GM18868 (cell line): ENCODE measurements around the gene LMO2.
"Not testable (repeated sequence)": the region's sequence is repeated elsewhere in the genome, so short reads cannot be mapped to it uniquely, and the experiment has no call there.

Experiments
- ATAC-seq: cut with Tn5 transposase; IDR thresholded peaks from one replicate; pipeline ENCODE4 v1.9.1; 2021; ENCODE audit warnings: mild to moderate bottlenecking, moderate library complexity; ENCODE audit not compliant: unreplicated experiment

The LMO2 gene

DNA sequence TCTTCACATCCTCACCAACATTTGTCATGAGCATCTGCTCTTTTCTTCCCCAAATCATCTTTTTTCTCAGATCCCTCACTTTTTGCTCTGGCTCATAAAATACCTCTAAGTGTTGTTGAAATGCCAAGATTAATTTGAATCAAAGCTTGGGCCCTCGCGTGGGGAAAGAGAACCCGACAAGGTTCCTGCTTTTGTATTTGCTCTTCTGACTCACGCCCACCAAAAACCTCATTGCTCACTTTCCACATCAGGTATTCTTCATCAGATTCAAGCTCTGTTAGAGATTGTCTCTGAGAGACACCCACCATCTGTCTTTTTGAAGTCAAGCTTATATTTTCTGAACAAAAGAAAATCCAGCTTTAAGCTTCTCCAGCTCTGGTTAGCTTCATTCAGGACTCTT lies 64.7 kb downstream of the LMO2 start:
- no peak for ATAC-seq

DNA sequence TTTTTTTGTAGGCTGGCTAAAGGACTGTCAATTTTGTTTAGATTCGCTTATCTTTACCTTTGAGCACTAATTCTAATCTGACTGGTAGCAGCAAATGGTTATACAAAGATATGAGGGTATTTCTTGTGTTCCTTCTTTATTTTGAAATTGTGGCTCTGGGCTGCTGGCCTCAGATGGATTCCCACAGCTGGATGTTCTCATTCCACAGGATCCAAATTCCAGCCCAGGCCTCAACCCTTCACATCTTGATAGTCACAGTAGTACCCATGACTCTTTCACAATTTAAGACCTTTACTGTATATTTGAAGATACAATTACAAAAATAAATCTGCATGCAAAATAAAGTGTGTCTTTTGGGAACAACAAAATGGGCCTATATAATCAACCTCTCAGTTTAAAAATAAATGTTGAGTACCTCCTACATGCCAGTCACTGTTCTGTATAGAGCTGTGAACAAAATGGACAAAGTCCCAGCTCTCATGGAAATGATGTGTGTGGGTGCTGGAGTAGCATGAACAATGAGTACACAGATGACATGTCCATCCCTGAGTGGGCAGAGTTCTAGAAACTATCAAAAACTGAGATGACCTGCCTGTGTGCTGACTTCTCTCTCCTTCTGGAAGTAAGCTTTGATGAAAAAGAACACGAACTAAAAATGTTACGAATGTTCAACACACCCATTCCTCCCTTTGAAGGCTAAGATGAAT lies 65.9 kb downstream of the LMO2 start:
- ATAC-seq = no peak

DNA sequence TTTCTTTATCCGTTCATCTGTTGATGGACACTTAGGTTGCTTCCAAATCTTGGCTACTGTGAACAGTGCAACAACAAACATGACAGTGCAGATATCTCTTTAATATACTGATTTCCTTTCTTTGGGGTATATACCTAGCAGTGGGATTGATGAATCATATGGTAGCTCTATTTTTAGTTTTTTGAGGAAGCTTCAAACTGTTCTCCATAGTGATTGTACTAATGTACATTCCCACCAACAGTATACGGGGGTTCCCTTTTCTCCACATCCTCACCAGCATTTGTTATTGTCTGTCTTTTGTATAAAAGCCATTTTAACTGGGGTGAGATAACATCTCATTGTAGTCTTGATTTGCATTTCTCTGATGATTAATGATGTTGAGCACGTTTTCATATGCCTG lies 68.9 kb downstream of the LMO2 start:
- not testable (repeated sequence) for ATAC-seq

DNA sequence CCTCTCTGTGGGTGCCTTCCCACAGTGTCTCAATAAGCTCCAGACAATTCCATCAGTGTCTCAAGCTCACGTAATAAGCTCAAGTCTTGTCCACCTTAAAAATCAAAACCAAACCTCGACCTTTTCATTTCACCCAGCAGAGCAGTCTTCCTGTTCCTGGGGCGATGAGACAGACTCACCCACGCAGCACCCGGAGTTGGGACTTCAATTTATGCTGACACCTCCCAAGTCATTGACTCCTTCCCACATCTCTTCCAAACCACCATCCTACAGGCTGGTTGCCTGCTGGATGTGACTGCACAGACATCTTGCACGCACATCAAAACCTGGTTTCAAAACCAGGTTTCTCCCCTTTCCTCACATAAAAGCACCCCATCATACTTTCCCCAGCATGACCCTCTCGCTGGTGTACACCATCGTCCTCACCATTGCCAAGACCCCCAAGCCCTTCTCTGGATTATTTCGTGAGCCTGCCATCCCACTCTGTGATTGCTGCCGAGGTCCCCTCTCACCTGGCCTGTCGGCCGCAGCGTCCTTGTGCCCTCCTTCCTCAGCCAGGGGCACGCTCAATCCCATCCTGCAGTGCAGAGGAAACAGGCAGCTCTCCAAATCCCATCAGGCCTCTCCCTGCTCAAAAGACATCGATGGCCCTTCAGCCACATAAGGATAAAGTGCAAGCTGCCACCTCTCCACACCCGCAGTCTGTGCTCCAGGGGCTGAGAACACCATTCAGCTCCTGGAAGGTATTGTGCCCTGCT lies 72.4 kb downstream of the LMO2 start:
- no peak for ATAC-seq
